ENCODE data around the gene COPS8.

Gene COPS8

GRCh38 chr2:237134321-237135230 is 48.9 kb downstream of the COPS8 start:
- DNase-seq: no peak

- DNase-seq: no peak
Measured at GRCh38 chr2:237136824-237137223, 51.1 kb downstream of the COPS8 start.

GRCh38 chr2:237137626-237138323 is 52.1 kb downstream of the COPS8 start:
- no peak for DNase-seq

- no peak for DNase-seq
Measured at GRCh38 chr2:237139123-237139675, 53.5 kb downstream of the COPS8 start.

GRCh38 chr2:237140689-237141285 is 55.1 kb downstream of the COPS8 start:
- DNase-seq: no peak

- DNase-seq: no peak
Measured at GRCh38 chr2:237141571-237142051, 55.9 kb downstream of the COPS8 start.

GRCh38 chr2:237143118-237143517 is 57.4 kb downstream of the COPS8 start:
- DNase-seq: no peak

- DNase-seq: no peak
Measured at GRCh38 chr2:237143676-237144440, 58.2 kb downstream of the COPS8 start.

GRCh38 chr2:237144516-237144915 is 58.8 kb downstream of the COPS8 start:
- no peak for DNase-seq

- DNase-seq: no peak
Measured at GRCh38 chr2:237147317-237147716, 61.6 kb downstream of the COPS8 start.

- no peak for DNase-seq
Measured at GRCh38 chr2:237148624-237149023, 62.9 kb downstream of the COPS8 start.

GRCh38 chr2:237149425-237149824 is 63.7 kb downstream of the COPS8 start:
- DNase-seq: no peak

All from NCI-H187 (cell line).